ENCODE results near the gene YDJC. TPM values are rescaled to one million over a fixed set of nuclear protein-coding genes. Genes with fewer than 3 reads are reported as not detected.
"Not testable (repeated sequence)": the region's sequence is repeated elsewhere in the genome, so short reads cannot be mapped to it uniquely, and the experiment has no call there.

The YDJC gene, protein sequence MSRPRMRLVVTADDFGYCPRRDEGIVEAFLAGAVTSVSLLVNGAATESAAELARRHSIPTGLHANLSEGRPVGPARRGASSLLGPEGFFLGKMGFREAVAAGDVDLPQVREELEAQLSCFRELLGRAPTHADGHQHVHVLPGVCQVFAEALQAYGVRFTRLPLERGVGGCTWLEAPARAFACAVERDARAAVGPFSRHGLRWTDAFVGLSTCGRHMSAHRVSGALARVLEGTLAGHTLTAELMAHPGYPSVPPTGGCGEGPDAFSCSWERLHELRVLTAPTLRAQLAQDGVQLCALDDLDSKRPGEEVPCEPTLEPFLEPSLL
- total RNA-seq (10 to 100 TPM in 8 of 9 donors, 1 to 10 TPM in 1; 8.9 to 33.6 (median 17.4) TPM), polyA plus RNA-seq (10 to 100 TPM in 2 of 3 donors, 1 to 10 TPM in 1; 2.5 to 36.2 (median 31.2) TPM)
- long read RNA-seq, donor 1, transcript YDJC-201 (5 exons, 1,351 nt) = major isoform, 6 of 9 reads
- long read RNA-seq, donor 1, partial matches to known transcripts = 0 of 9 reads
- long read RNA-seq, donor 1, other reads (novel, unspliced or antisense) = 0 of 9 reads
- long read RNA-seq, donor 2, partial matches to known transcripts = 0 of 8 reads
- long read RNA-seq, donor 2, other reads (novel, unspliced or antisense) = 0 of 8 reads
- long read RNA-seq, donor 3, transcript YDJC-201 (5 exons, 1,351 nt) = major isoform, 6 of 9 reads
- long read RNA-seq, donor 3, partial matches to known transcripts = 0 of 9 reads
- long read RNA-seq, donor 3, other reads (novel, unspliced or antisense) = 0 of 9 reads
- long read RNA-seq, donor 4, transcript YDJC-201 (5 exons, 1,351 nt) = major isoform, 6 of 17 reads
- long read RNA-seq, donor 4, partial matches to known transcripts = 3 of 17 reads
- long read RNA-seq, donor 4, other reads (novel, unspliced or antisense) = 1 of 17 reads
- long read RNA-seq, donor 5, transcript YDJC-206 (4 exons, 1,494 nt) = minor isoform, 5 of 53 reads
- long read RNA-seq, donor 5, transcript YDJC-201 (5 exons, 1,351 nt) = major isoform, 24 of 53 reads
- long read RNA-seq, donor 5, transcript YDJC-203 (5 exons, 1,410 nt) = minor isoform, 11 of 53 reads
- long read RNA-seq, donor 5, partial matches to known transcripts = 6 of 53 reads
- long read RNA-seq, donor 5, other reads (novel, unspliced or antisense) = 3 of 53 reads
- long read RNA-seq, donor 6, transcript YDJC-201 (5 exons, 1,351 nt) = major isoform, 5 of 10 reads
- long read RNA-seq, donor 6, partial matches to known transcripts = 1 of 10 reads
- long read RNA-seq, donor 6, other reads (novel, unspliced or antisense) = 0 of 10 reads
- long read RNA-seq, donor 7, partial matches to known transcripts = 0 of 4 reads
- long read RNA-seq, donor 7, other reads (novel, unspliced or antisense) = 0 of 4 reads
- long read RNA-seq, donor 8, partial matches to known transcripts = 0 of 9 reads
- long read RNA-seq, donor 8, other reads (novel, unspliced or antisense) = 0 of 9 reads
- long read RNA-seq, donor 9, partial matches to known transcripts = 0 of 3 reads
- long read RNA-seq, donor 9, other reads (novel, unspliced or antisense) = 0 of 3 reads
- long read RNA-seq, donor 10, partial matches to known transcripts = 0 of 4 reads
- long read RNA-seq, donor 10, other reads (novel, unspliced or antisense) = 0 of 4 reads

DNA sequence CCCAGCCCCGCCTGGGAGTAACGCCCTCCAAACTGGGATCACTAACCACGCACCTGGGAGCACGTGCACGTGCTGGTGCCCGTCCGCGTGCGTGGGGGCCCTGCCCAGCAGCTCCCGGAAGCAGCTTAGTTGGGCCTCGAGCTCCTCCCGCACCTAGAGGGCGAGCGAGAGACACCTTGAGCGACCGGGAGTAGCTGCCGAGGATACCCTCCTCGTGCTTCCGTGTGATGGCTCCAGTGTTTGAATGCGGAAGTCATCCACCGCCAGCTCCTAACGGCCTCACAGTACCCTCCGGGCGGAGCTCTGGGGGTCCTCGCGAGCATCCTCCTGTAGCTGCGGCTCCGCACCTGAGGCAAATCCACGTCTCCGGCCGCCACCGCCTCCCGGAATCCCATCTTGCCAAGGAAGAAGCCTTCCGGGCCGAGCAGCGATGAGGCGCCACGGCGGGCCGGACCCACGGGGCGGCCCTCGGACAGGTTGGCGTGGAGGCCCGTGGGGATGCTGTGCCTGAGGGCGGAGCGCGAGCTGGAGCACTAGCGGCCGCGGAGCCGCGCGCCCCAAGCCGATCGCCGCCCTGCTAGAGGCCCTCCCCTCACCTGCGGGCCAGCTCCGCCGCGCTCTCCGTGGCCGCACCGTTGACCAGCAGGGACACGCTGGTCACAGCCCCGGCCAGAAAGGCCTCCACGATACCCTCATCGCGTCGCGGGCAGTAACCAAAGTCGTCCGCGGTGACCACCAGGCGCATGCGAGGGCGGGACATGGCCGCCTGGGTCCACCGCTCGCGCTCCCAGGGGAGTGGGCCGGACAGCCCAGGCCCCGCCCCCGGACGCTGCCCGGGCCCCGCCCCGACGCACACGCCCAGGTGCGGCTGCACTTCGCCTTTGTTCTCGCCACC lies at the start of gene YDJC:
TSS of gene YDJC (minus strand) at position 768 of the 895 bp plus-strand sequence. CDS start at position 760, 8 bp downstream.
- no peaks in the 10 kb centered on the region for H3K36me3 ChIP-seq (replicated peaks in 1 of 2)
- intact Hi-C loops (cut with DNase I) = loop anchor here in 1 of 2 donors (5.0 kb wide), 1 partner anchor 52 kb away; no protein-coding TSS in a partner anchor
- peaks cover 6 to 12% of the 10 kb centered on the region in 2 donors for H3K4me1 ChIP-seq (replicated peaks in 1 of 2)
- H3K4me3 ChIP-seq = peak within 1 kb of the TSS; percentile 48 to 69 (median 50)
- peak; percentile 81 to 95 (median 92) for DNase-seq
- H3K9me3 ChIP-seq (replicated peaks in 1 of 3) = no peaks in the 10 kb centered on the region
- H3K27ac ChIP-seq = peak within 1 kb of the TSS in 3 of 5 donors; percentile 28 to 81 (median 56)
- H3K27me3 ChIP-seq = no peaks in the 10 kb centered on the region
- 0 to 1% (median 0%) methylated on average over 15 to 93 of the region's 93 CpGs for WGBS, 4 donors
- TF ChIP-seq, protein P1, sequence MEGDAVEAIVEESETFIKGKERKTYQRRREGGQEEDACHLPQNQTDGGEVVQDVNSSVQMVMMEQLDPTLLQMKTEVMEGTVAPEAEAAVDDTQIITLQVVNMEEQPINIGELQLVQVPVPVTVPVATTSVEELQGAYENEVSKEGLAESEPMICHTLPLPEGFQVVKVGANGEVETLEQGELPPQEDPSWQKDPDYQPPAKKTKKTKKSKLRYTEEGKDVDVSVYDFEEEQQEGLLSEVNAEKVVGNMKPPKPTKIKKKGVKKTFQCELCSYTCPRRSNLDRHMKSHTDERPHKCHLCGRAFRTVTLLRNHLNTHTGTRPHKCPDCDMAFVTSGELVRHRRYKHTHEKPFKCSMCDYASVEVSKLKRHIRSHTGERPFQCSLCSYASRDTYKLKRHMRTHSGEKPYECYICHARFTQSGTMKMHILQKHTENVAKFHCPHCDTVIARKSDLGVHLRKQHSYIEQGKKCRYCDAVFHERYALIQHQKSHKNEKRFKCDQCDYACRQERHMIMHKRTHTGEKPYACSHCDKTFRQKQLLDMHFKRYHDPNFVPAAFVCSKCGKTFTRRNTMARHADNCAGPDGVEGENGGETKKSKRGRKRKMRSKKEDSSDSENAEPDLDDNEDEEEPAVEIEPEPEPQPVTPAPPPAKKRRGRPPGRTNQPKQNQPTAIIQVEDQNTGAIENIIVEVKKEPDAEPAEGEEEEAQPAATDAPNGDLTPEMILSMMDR (IDR thresholded peaks at IDR 0.05) = peak in 5 of 6 experiments; percentile 18 to 92 (median 37)
- TF ChIP-seq POLR2A (IDR thresholded peaks at IDR 0.05) = peak; percentile 51

DNA sequence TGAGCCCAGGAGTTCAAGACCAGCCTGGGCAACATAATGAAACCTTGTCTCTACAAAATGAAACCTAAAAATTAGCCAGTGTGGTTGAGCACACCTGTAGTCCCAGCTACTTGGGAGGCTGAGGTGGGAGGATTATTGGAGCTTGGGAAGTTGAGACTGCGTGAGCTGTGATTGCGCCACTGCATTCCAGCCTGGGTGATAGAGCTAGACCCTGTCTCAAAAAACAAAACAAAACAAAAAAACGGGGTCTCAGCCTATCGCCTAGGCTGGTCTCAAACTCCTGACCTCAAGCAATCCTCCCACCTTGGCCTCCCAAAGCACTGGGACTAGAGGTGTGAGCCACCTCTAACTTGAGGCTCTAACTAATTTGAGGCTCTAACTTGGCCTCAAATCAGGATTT lies 49.6 kb upstream of the YDJC start:
- no peak overlapping the region for H3K27ac ChIP-seq
- H3K4me3 ChIP-seq = no peak overlapping the region
- no peaks in the 10 kb centered on the region for H3K4me1 ChIP-seq (replicated peaks in 1 of 2)
- 78 to 100% (median 84%) methylated on average over 4 of the region's 4 CpGs for WGBS, 4 donors
- H3K9me3 ChIP-seq (replicated peaks in 1 of 3) = no peaks in the 10 kb centered on the region
- H3K36me3 ChIP-seq (replicated peaks in 1 of 2) = peaks cover 0 to 51% of the 10 kb centered on the region in 2 donors
- intact Hi-C loops (cut with DNase I) = no loop called here
- DNase-seq = no peak
- TF ChIP-seq, protein P1 (IDR thresholded peaks at IDR 0.05) = no peak
- no peak for TF ChIP-seq POLR2A (IDR thresholded peaks at IDR 0.05)
- no peaks in the 10 kb centered on the region for H3K27me3 ChIP-seq

DNA sequence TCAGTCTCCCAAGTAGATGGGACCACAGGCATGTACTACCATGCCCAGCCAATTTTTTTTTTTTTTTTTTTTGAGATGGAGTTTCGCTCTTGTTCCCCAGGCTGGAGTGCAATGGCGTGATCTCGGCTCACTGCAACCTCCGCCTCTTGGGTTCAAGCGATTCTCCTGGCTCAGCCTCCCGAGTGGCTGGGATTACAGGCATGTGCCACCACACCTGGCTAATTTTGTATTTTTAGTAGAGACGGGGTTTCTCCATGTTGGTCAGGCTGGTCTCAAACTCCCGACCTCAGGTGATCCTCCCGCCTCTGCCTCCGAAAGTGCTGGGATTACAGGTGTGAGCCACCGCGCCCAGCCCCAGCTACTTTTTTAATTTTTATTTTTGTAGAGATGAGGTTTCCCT lies 49.0 kb upstream of the YDJC start:
- H3K27me3 ChIP-seq; H3K4me1 ChIP-seq (replicated peaks in 1 of 2); H3K4me3 ChIP-seq; intact Hi-C loops (cut with DNase I); H3K27ac ChIP-seq; DNase-seq; H3K9me3 ChIP-seq (replicated peaks in 1 of 3): not testable (repeated sequence)
- WGBS, 4 donors = 96 to 99% (median 97%) methylated on average over 12 of the region's 12 CpGs
- H3K36me3 ChIP-seq (replicated peaks in 1 of 2) = peaks cover 0 to 53% of the 10 kb centered on the region in 2 donors
